Neuron (in vitro differentiated cells): ENCODE results near the gene SECTM1.

Experiments
- H2AFZ ChIP-seq: one replicate; pipeline ENCODE4 v1.6.1; 2013; ENCODE audit warnings: low read depth, mild to moderate bottlenecking, inconsistent platforms, low read length, moderate library complexity
- H3K27me3 ChIP-seq: one replicate; pipeline ENCODE4 v1.6.1; 2013; ENCODE audit warnings: low read length; ENCODE audit not compliant: insufficient read depth
- H3K36me3 ChIP-seq: one replicate; pipeline ENCODE4 v1.6.1; 2013; ENCODE audit warnings: low read length; ENCODE audit not compliant: insufficient read depth
- H3K4me1 ChIP-seq: one replicate; pipeline ENCODE4 v1.6.1; 2013; ENCODE audit warnings: low read length; ENCODE audit not compliant: insufficient read depth
- H3K4me3 ChIP-seq: 2 replicates; pipeline ENCODE4 v1.5.1; 2013; ENCODE audit warnings: mild to moderate bottlenecking, low read length, moderate library complexity
- H3K9me3 ChIP-seq: one replicate; pipeline ENCODE4 v1.6.1; 2013; ENCODE audit warnings: low read length

The SECTM1 gene

GRCh38 chr17:82324566-82325285 is 8.8 kb downstream of the SECTM1 start:
- H3K9me3 ChIP-seq: peaks cover 2% of the 10 kb centered on the region
- peaks cover 62% of the 10 kb centered on the region for H3K27me3 ChIP-seq
- no peak overlapping the region for H3K4me3 ChIP-seq
- H3K4me1 ChIP-seq: peaks cover 15% of the 10 kb centered on the region
- H3K36me3 ChIP-seq: no peaks in the 10 kb centered on the region
- H2AFZ ChIP-seq: no peak overlapping the region

- H2AFZ ChIP-seq: no peak overlapping the region
- no peak overlapping the region for H3K4me3 ChIP-seq
- no peaks in the 10 kb centered on the region for H3K36me3 ChIP-seq
- peaks cover 7% of the 10 kb centered on the region for H3K9me3 ChIP-seq
- H3K27me3 ChIP-seq: peaks cover 51% of the 10 kb centered on the region
- H3K4me1 ChIP-seq: peaks cover 15% of the 10 kb centered on the region
These were observed 9.9 kb downstream of the SECTM1 start for GRCh38 chr17:82323514-82324234.

- Histone ChIP-seq H3K4me1 (peaks cover 13% of the 10 kb centered on the region), H3K9me3 (peaks cover 7% of the 10 kb centered on the region), H3K36me3 (no peaks in the 10 kb centered on the region), H3K27me3 (peaks cover 44% of the 10 kb centered on the region), H2AFZ (no peak overlapping the region), H3K4me3 (no peak overlapping the region)
These were observed 10.8 kb downstream of the SECTM1 start for GRCh38 chr17:82322526-82323453.

- H2AFZ ChIP-seq: no peak overlapping the region
- H3K36me3 ChIP-seq: no peaks in the 10 kb centered on the region
- peaks cover 7% of the 10 kb centered on the region for H3K9me3 ChIP-seq
- peaks cover 40% of the 10 kb centered on the region for H3K27me3 ChIP-seq
- peaks cover 6% of the 10 kb centered on the region for H3K4me1 ChIP-seq
- no peak overlapping the region for H3K4me3 ChIP-seq
These were observed 11.6 kb downstream of the SECTM1 start for GRCh38 chr17:82321947-82322466.

GRCh38 chr17:82320956-82321927 is 12.3 kb downstream of the SECTM1 start:
- peaks cover 7% of the 10 kb centered on the region for H3K9me3 ChIP-seq

GRCh38 chr17:82320140-82320840 is 13.3 kb downstream of the SECTM1 start:
- H3K36me3 ChIP-seq: no peaks in the 10 kb centered on the region
- H3K9me3 ChIP-seq: peaks cover 5% of the 10 kb centered on the region
- H3K4me1 ChIP-seq: peaks cover 17% of the 10 kb centered on the region
- peaks cover 35% of the 10 kb centered on the region for H3K27me3 ChIP-seq
- no peak overlapping the region for H3K4me3 ChIP-seq
- H2AFZ ChIP-seq: no peak overlapping the region

More at GRCh38 chr17:82320956-82321927, 12.3 kb downstream of the SECTM1 start:
- H3K27me3 ChIP-seq: peaks cover 35% of the 10 kb centered on the region
- H2AFZ ChIP-seq: no peak overlapping the region
- no peaks in the 10 kb centered on the region for H3K36me3 ChIP-seq
- no peak overlapping the region for H3K4me3 ChIP-seq
- peaks cover 9% of the 10 kb centered on the region for H3K4me1 ChIP-seq

GRCh38 chr17:82319619-82320062 is 13.9 kb downstream of the SECTM1 start:
- Histone ChIP-seq H3K9me3 (peaks cover 5% of the 10 kb centered on the region), H3K36me3 (no peaks in the 10 kb centered on the region), H2AFZ (no peak overlapping the region), H3K4me3 (no peak overlapping the region), H3K27me3 (peaks cover 29% of the 10 kb centered on the region), H3K4me1 (peaks cover 19% of the 10 kb centered on the region)

GRCh38 chr17:82318772-82319606 is 14.6 kb downstream of the SECTM1 start:
- H3K4me1 ChIP-seq: peaks cover 19% of the 10 kb centered on the region
- H3K9me3 ChIP-seq: peaks cover 5% of the 10 kb centered on the region
- H3K27me3 ChIP-seq: peaks cover 24% of the 10 kb centered on the region
- no peak overlapping the region for H3K4me3 ChIP-seq
- no peaks in the 10 kb centered on the region for H3K36me3 ChIP-seq
- no peak overlapping the region for H2AFZ ChIP-seq

GRCh38 chr17:82318169-82318498 is 15.4 kb downstream of the SECTM1 start:
- H3K4me1 ChIP-seq: peaks cover 19% of the 10 kb centered on the region
- H2AFZ ChIP-seq: no peak overlapping the region
- H3K36me3 ChIP-seq: no peaks in the 10 kb centered on the region
- H3K27me3 ChIP-seq: peaks cover 19% of the 10 kb centered on the region
- H3K9me3 ChIP-seq: peaks cover 5% of the 10 kb centered on the region
- no peak overlapping the region for H3K4me3 ChIP-seq

GRCh38 chr17:82317394-82318168 is 16.0 kb downstream of the SECTM1 start, which contains the start of gene CD7:
Gene CD7 (minus strand): TSS chr17:82317608. CDS start chr17:82317495, 113 bp downstream.
- H3K27me3 ChIP-seq: peaks cover 15% of the 10 kb centered on the region
- peaks cover 19% of the 10 kb centered on the region for H3K4me1 ChIP-seq
- H3K4me3 ChIP-seq: no peak within 1 kb of the TSS
- peaks cover 5% of the 10 kb centered on the region for H3K9me3 ChIP-seq
- no peak within 1 kb of the TSS for H2AFZ ChIP-seq
- H3K36me3 ChIP-seq: no peaks in the 10 kb centered on the region
